ENCODE results near the gene MSRB1. TPM values are rescaled to one million over a fixed set of nuclear protein-coding genes. Genes with fewer than 3 reads are reported as not detected.
A peak's percentile ranks its signal among the peaks of the same experiment; 100 is the strongest.

The MSRB1 gene
- total and polyA plus RNA-seq, 9 of the 15 experiments (the other 6 are each of a cell fraction or from before 2014, with no cell fraction given) = 5.4 to 33.7 (median 25.7) TPM

- TF ChIP-seq, protein P1, sequence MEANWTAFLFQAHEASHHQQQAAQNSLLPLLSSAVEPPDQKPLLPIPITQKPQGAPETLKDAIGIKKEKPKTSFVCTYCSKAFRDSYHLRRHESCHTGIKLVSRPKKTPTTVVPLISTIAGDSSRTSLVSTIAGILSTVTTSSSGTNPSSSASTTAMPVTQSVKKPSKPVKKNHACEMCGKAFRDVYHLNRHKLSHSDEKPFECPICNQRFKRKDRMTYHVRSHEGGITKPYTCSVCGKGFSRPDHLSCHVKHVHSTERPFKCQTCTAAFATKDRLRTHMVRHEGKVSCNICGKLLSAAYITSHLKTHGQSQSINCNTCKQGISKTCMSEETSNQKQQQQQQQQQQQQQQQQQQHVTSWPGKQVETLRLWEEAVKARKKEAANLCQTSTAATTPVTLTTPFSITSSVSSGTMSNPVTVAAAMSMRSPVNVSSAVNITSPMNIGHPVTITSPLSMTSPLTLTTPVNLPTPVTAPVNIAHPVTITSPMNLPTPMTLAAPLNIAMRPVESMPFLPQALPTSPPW (CRISPR knock-in tag; IDR thresholded peaks at IDR 0.05) = no peak
- TF ChIP-seq REST (IDR thresholded peaks at IDR 0.05; ENCODE audit: borderline replicate concordance) (peak; percentile 4; the same call in 1 of the 2 replicates), REST (CRISPR knock-in tag; IDR thresholded peaks at IDR 0.05; ENCODE audit: low read depth) (no peak), CBX1 (IDR thresholded peaks at IDR 0.05; ENCODE audit: low read depth) (no peak), MLX (CRISPR knock-in tag; conservative IDR thresholded peaks at IDR 0.05) (no peak), NFRKB (IDR thresholded peaks at IDR 0.05; ENCODE audit: low read depth) (no peak), NR4A1 (CRISPR knock-in tag; IDR thresholded peaks at IDR 0.05) (no peak), NR4A1 (tag; IDR thresholded peaks at IDR 0.05) (no peak), ZNF239 (CRISPR knock-in tag; IDR thresholded peaks at IDR 0.05) (no peak)
- TF ChIP-seq, protein P2, sequence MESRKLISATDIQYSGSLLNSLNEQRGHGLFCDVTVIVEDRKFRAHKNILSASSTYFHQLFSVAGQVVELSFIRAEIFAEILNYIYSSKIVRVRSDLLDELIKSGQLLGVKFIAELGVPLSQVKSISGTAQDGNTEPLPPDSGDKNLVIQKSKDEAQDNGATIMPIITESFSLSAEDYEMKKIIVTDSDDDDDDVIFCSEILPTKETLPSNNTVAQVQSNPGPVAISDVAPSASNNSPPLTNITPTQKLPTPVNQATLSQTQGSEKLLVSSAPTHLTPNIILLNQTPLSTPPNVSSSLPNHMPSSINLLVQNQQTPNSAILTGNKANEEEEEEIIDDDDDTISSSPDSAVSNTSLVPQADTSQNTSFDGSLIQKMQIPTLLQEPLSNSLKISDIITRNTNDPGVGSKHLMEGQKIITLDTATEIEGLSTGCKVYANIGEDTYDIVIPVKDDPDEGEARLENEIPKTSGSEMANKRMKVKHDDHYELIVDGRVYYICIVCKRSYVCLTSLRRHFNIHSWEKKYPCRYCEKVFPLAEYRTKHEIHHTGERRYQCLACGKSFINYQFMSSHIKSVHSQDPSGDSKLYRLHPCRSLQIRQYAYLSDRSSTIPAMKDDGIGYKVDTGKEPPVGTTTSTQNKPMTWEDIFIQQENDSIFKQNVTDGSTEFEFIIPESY (CRISPR knock-in tag; IDR thresholded peaks at IDR 0.05) = 0 out of 2 replicates have a peak, but pooled peaks have one; percentile 27
Observed at GRCh38 chr16:1932050-1933028, 10.7 kb downstream of the MSRB1 start (continued).
